GM23338 (cell line): ENCODE results near the gene DIP2C.

ENCODE experiments used
- EZH2 ChIP-seq: fragments of 200-600 bp; sonication (generic); IDR thresholded peaks from one replicate; pipeline ENCODE4 v1.8.0; 2017; ENCODE audit warnings: antibody characterized with exemption, mild to moderate bottlenecking, low read depth; ENCODE audit not compliant: unreplicated experiment
- EZH2phosphoT487 ChIP-seq: fragments of 200-600 bp; sonication (generic); IDR thresholded peaks from one replicate; pipeline ENCODE4 v1.8.1; 2018; ENCODE audit warnings: antibody characterized with exemption; ENCODE audit not compliant: unreplicated experiment
- TF ChIP-seq, protein P1 (sequence below): fragments of 250-450 bp; sonication (Bioruptor Pico); IDR thresholded peaks from 2 replicates; pipeline ENCODE4 v1.5.0; 2020; ENCODE audit warnings: mild to moderate bottlenecking, moderate library complexity

- no peak for TF ChIP-seq EZH2
- no peak for TF ChIP-seq EZH2phosphoT487
- TF ChIP-seq, protein P1, sequence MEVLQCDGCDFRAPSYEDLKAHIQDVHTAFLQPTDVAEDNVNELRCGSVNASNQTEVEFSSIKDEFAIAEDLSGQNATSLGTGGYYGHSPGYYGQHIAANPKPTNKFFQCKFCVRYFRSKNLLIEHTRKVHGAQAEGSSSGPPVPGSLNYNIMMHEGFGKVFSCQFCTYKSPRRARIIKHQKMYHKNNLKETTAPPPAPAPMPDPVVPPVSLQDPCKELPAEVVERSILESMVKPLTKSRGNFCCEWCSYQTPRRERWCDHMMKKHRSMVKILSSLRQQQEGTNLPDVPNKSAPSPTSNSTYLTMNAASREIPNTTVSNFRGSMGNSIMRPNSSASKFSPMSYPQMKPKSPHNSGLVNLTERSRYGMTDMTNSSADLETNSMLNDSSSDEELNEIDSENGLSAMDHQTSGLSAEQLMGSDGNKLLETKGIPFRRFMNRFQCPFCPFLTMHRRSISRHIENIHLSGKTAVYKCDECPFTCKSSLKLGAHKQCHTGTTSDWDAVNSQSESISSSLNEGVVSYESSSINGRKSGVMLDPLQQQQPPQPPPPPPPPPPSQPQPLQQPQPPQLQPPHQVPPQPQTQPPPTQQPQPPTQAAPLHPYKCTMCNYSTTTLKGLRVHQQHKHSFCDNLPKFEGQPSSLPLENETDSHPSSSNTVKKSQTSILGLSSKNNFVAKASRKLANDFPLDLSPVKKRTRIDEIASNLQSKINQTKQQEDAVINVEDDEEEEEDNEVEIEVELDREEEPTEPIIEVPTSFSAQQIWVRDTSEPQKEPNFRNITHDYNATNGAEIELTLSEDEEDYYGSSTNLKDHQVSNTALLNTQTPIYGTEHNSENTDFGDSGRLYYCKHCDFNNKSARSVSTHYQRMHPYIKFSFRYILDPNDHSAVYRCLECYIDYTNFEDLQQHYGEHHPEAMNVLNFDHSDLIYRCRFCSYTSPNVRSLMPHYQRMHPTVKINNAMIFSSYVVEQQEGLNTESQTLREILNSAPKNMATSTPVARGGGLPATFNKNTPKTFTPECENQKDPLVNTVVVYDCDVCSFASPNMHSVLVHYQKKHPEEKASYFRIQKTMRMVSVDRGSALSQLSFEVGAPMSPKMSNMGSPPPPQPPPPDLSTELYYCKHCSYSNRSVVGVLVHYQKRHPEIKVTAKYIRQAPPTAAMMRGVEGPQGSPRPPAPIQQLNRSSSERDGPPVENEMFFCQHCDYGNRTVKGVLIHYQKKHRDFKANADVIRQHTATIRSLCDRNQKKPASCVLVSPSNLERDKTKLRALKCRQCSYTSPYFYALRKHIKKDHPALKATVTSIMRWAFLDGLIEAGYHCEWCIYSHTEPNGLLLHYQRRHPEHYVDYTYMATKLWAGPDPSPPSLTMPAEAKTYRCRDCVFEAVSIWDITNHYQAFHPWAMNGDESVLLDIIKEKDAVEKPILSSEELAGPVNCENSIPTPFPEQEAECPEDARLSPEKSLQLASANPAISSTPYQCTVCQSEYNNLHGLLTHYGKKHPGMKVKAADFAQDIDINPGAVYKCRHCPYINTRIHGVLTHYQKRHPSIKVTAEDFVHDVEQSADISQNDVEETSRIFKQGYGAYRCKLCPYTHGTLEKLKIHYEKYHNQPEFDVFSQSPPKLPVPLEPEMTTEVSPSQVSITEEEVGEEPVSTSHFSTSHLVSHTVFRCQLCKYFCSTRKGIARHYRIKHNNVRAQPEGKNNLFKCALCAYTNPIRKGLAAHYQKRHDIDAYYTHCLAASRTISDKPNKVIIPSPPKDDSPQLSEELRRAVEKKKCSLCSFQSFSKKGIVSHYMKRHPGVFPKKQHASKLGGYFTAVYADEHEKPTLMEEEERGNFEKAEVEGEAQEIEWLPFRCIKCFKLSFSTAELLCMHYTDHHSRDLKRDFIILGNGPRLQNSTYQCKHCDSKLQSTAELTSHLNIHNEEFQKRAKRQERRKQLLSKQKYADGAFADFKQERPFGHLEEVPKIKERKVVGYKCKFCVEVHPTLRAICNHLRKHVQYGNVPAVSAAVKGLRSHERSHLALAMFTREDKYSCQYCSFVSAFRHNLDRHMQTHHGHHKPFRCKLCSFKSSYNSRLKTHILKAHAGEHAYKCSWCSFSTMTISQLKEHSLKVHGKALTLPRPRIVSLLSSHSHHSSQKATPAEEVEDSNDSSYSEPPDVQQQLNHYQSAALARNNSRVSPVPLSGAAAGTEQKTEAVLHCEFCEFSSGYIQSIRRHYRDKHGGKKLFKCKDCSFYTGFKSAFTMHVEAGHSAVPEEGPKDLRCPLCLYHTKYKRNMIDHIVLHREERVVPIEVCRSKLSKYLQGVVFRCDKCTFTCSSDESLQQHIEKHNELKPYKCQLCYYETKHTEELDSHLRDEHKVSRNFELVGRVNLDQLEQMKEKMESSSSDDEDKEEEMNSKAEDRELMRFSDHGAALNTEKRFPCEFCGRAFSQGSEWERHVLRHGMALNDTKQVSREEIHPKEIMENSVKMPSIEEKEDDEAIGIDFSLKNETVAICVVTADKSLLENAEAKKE, result no peak
These were observed 319.0 kb downstream of the DIP2C start for GRCh38 chr10:370449-370825.
